ENCODE measurements around the gene NT5C2.

The NT5C2 gene

GRCh38 chr10:103053659-103054581 lies 139.2 kb downstream of the NT5C2 start:
- DNase-seq: no peak

GRCh38 chr10:103049237-103049636 lies 143.8 kb downstream of the NT5C2 start:
- no peak for DNase-seq

GRCh38 chr10:103047381-103047780 lies 145.7 kb downstream of the NT5C2 start:
- no peak for DNase-seq

- no peak for DNase-seq
Observed at GRCh38 chr10:103045961-103046360, 147.1 kb downstream of the NT5C2 start.

- DNase-seq: no peak
Observed at GRCh38 chr10:103044942-103045489, 148.1 kb downstream of the NT5C2 start.

- DNase-seq: no peak
Observed at GRCh38 chr10:103042908-103043307, 150.2 kb downstream of the NT5C2 start.

GRCh38 chr10:103042129-103042528 lies 150.9 kb downstream of the NT5C2 start:
- no peak for DNase-seq

- DNase-seq: no peak
Observed at GRCh38 chr10:103041391-103041790, 151.7 kb downstream of the NT5C2 start.

GRCh38 chr10:103040418-103040817 lies 152.7 kb downstream of the NT5C2 start:
- no peak for DNase-seq

- DNase-seq: no peak
Observed at GRCh38 chr10:103038570-103038969, 154.5 kb downstream of the NT5C2 start.
